ENCODE measurements around the gene LPCAT2.

LPCAT2 gene

DNA sequence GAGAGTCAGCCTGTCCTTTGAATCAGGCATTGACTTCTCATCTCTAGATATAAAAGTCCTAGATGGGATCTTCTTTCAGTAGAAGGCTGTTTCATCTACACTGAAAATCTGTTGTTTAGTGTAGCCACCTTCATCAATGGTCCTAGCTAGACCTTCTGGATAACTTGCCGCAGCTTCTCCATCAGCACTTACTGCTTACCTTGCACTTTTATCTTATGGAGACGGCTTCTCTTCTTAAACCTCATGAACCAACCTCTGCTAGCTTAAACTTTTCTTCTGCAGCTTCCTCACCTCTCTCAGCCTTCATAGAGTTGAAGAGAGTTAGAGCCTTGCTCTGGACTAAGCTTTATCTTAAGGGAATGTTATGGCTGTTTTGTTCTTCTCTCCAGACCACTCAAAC lies 35.3 kb upstream of the LPCAT2 start:
- DNase-seq = no peak
- Histone ChIP-seq H3K9me3 (no peaks in the 10 kb centered on the region), H3K4me1 (peaks cover 19% of the 10 kb centered on the region), H3K4me3 (ENCODE audit: low read depth, low read length) (no peak overlapping the region), H3K27me3 (no peaks in the 10 kb centered on the region), H3K36me3 (no peaks in the 10 kb centered on the region)
- TF ChIP-seq, protein P1, sequence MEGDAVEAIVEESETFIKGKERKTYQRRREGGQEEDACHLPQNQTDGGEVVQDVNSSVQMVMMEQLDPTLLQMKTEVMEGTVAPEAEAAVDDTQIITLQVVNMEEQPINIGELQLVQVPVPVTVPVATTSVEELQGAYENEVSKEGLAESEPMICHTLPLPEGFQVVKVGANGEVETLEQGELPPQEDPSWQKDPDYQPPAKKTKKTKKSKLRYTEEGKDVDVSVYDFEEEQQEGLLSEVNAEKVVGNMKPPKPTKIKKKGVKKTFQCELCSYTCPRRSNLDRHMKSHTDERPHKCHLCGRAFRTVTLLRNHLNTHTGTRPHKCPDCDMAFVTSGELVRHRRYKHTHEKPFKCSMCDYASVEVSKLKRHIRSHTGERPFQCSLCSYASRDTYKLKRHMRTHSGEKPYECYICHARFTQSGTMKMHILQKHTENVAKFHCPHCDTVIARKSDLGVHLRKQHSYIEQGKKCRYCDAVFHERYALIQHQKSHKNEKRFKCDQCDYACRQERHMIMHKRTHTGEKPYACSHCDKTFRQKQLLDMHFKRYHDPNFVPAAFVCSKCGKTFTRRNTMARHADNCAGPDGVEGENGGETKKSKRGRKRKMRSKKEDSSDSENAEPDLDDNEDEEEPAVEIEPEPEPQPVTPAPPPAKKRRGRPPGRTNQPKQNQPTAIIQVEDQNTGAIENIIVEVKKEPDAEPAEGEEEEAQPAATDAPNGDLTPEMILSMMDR (IDR thresholded peaks at IDR 0.05; ENCODE audit: low read depth, low read length) = no peak

DNA sequence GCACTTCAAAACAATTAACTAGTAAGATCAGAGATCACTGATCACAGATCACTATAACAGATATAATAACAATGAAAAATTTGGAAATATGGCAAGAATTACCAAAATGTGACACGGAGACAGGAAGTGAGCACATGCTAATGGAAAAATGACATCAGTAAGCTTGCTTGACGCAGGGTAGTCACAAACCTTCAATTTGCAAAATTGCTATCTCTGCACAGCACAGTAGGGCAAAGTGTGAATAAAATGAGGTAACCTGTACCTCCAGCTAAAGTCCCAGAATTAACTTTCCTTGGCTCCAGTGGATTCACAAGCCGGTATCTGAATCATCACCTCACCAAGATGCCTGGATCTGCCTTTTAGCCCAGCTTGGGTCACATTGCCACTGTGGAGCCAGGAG lies 34.1 kb upstream of the LPCAT2 start:
- H3K27me3 ChIP-seq = no peaks in the 10 kb centered on the region
- no peaks in the 10 kb centered on the region for H3K36me3 ChIP-seq
- H3K4me3 ChIP-seq (ENCODE audit: low read depth, low read length) = no peak overlapping the region
- TF ChIP-seq, protein P1 (IDR thresholded peaks at IDR 0.05; ENCODE audit: low read depth, low read length) = no peak
- no peaks in the 10 kb centered on the region for H3K9me3 ChIP-seq
- H3K4me1 ChIP-seq = peaks cover 21% of the 10 kb centered on the region
- DNase-seq = no peak

DNA sequence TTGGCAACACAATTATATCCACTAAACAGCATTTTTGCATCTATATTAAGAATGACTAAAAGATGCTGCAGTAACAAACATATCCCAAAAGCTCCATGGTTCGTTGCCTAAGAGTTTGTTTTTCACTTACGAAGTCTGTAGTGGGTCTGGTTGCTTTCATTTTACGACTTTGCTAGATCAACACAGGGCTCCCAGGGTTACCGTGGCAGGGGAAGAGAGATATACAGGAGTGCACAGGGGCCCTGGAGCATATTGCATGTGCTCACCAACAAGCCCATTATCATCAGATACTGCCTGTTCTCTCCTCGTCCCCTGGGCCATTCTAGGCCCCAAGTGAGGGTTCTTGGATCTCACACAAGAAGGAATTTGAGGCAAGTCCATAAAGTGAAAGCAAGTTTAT lies 33.0 kb upstream of the LPCAT2 start:
- Histone ChIP-seq H3K36me3 (no peaks in the 10 kb centered on the region), H3K27me3 (no peaks in the 10 kb centered on the region), H3K4me3 (ENCODE audit: low read depth, low read length) (peak overlapping the region; percentile 3; the same call in 1 of the 2 replicates), H3K9me3 (no peaks in the 10 kb centered on the region), H3K4me1 (peaks cover 15% of the 10 kb centered on the region)
- TF ChIP-seq, protein P1 (IDR thresholded peaks at IDR 0.05; ENCODE audit: low read depth, low read length) = no peak
- peak; percentile 27 for DNase-seq

DNA sequence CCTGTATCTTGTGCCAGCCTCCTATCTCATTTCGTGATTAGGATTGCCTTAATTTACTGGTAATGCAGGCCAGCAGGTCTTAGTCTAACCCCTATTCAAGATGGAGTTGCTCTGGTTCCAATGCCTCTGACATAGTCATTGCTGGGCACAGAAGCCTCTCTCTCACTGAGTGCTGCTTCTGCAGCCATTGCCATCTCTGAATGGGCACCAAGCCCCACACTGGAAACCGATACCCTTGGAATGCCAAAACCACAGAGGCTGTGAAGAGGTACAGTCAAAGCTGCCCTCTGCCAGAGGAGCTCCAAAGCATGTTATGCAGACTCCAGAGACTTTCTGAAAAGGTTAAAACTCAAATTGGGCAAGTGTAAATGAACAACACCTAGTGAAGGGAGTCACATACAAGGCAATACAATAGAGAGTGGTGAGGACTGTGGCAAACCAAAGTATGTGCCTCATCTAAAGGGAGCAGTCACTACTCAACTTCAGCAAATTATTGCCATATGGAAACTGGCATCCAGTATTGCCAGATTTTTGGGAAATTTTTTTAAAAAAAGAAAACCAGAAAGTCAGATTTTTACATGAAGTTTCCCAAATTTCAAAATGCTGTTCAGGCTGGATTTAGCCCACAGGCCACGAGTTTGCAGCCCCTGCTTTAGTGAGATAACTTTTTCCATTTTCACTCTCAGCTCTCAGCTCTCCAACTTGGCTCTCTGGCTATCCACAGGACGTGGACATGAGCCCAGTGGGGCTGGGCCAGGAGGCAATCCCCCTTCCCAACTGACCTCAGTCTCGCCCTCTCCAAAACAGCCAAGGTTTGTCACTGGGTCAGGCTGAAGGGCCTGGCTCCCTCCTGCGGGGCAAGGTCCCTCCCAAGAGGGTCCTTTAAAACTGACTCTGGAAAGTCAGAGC lies 32.0 kb upstream of the LPCAT2 start:
- Histone ChIP-seq H3K4me3 (ENCODE audit: low read depth, low read length) (no peak overlapping the region), H3K4me1 (peaks cover 13% of the 10 kb centered on the region), H3K36me3 (peaks cover 6% of the 10 kb centered on the region), H3K27me3 (no peaks in the 10 kb centered on the region), H3K9me3 (no peaks in the 10 kb centered on the region)
- no peak for DNase-seq
- TF ChIP-seq, protein P1 (IDR thresholded peaks at IDR 0.05; ENCODE audit: low read depth, low read length) = no peak

DNA sequence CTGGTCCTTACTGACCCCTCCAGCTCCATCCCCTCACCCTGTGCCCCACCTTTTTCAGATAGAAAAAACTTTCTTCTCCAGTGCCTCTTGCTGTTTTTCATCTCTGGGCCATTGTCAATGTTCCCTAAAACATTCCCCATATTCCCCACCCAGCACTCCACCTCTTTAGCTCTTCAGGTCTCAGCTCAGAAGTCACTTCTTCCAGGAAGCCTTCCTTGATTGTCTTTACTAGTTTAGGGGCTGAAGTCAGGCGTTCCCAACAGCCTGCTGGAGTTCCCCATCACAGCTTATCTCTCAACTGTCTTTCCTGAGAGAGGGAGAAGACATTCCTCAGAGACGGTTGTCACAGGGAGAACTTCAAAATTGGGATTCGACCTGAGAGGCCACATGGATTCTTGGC lies 31.1 kb upstream of the LPCAT2 start:
- no peaks in the 10 kb centered on the region for H3K9me3 ChIP-seq
- H3K27me3 ChIP-seq = no peaks in the 10 kb centered on the region
- peaks cover 15% of the 10 kb centered on the region for H3K36me3 ChIP-seq
- H3K4me3 ChIP-seq (ENCODE audit: low read depth, low read length) = no peak overlapping the region
- peaks cover 13% of the 10 kb centered on the region for H3K4me1 ChIP-seq
- TF ChIP-seq, protein P1 (IDR thresholded peaks at IDR 0.05; ENCODE audit: low read depth, low read length) = no peak
- no peak for DNase-seq

DNA sequence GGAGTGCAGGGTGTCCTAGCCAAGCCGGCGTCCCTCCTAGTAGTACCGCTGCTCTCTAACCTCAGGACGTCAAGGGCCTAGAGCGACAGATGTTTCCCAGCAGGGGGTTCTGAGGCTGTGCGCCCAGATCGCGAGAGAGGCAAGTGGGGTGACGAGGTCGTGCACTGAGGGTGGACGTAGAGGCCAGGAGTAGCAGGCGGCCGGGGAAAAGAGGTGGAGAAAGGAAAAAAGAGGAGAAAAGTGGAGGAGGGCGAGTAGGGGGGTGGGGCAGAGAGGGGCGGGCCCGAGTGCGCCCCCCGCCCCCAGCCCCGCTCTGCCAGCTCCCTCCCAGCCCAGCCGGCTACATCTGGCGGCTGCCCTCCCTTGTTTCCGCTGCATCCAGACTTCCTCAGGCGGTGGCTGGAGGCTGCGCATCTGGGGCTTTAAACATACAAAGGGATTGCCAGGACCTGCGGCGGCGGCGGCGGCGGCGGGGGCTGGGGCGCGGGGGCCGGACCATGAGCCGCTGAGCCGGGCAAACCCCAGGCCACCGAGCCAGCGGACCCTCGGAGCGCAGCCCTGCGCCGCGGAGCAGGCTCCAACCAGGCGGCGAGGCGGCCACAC lies 29.9 kb upstream of the LPCAT2 start, which contains the start of gene MMP2:
Gene MMP2 (plus strand): TSS at position 372 of the 603 bp plus-strand sequence. CDS start 282 bp downstream, outside the sequence.
- peak; percentile 87 for DNase-seq
- Histone ChIP-seq H3K36me3 (peaks cover 27% of the 10 kb centered on the region), H3K4me3 (ENCODE audit: low read depth, low read length) (peak within 1 kb of the TSS; percentile 88), H3K4me1 (peaks cover 13% of the 10 kb centered on the region), H3K9me3 (no peaks in the 10 kb centered on the region), H3K27me3 (no peaks in the 10 kb centered on the region)
- TF ChIP-seq, protein P1 (IDR thresholded peaks at IDR 0.05; ENCODE audit: low read depth, low read length) = no peak

All from BE2C (cell line).